ENCODE results near the gene RASSF3.

Gene RASSF3

DNA sequence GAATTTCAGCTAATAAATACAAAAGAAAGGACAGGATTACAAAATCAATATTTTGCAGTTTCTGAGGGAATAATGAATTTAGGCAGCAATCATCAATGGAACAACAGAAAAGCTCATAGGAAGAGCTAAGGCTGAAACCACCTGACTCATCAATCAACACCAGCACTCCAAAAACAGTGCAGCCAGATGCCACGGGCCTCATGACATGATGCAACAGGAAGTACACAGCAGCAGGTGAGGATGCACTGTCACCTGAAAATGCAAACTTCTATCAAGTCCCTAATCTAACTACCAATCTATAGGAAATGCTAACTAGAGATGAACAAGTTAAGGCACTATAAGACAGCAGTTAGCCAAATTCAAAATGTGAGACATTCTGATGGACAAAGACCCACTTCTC lies 127.2 kb downstream of the RASSF3 start:
- TF ChIP-seq POLR2A (IDR thresholded peaks at IDR 0.05; ENCODE audit: low read depth, low read length) (no peak), PAX5 (IDR thresholded peaks at IDR 0.05; ENCODE audit: insufficient read depth, low read length, severe bottlenecking) (no peak), SPI1 (IDR thresholded peaks at IDR 0.05; ENCODE audit: low read depth, low read length) (no peak), TAF1 (IDR thresholded peaks at IDR 0.05; ENCODE audit: low read depth, low read length) (no peak)
- DNase-seq (ENCODE audit: insufficient read length, low spot score) (no peak), FAIRE-seq (no peak)

GRCh38 chr12:64739778-64740177 lies 129.5 kb downstream of the RASSF3 start:
- FAIRE-seq (no peak), DNase-seq (ENCODE audit: insufficient read length, low spot score) (no peak)
- TF ChIP-seq PAX5 (IDR thresholded peaks at IDR 0.05; ENCODE audit: insufficient read depth, low read length, severe bottlenecking): no peak
- TF ChIP-seq POU2F2 (IDR thresholded peaks at IDR 0.05; ENCODE audit: low read depth, low read length): no peak
- TF ChIP-seq POLR2A (IDR thresholded peaks at IDR 0.05; ENCODE audit: low read depth, low read length): no peak
- no peak for TF ChIP-seq POLR2AphosphoS5 (IDR thresholded peaks at IDR 0.05; ENCODE audit: low read depth, low read length)
- no peak for TF ChIP-seq SPI1 (IDR thresholded peaks at IDR 0.05; ENCODE audit: low read depth, low read length)
- no peak for TF ChIP-seq TAF1 (IDR thresholded peaks at IDR 0.05; ENCODE audit: low read depth, low read length)

DNA sequence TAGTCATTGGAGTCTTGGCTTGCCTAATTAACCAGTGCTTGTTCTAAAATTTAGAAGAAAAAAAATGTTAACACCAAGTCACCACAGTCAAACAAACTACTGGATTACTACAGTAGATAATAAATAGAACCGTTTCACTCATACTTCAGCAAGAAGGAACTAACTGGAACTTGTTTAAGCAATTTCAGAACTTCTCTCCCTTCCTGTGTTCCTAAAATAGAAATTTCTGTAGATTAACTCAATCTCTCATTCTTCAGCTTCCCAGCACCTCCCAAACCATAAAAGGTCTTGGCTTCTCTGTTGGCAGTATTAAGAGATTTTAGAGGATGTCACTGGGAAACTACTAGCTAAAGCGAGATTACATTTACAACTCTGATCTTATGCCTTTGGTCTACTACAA lies 130.4 kb downstream of the RASSF3 start:
- TF ChIP-seq POLR2A (IDR thresholded peaks at IDR 0.05; ENCODE audit: low read depth, low read length): no peak
- no peak for TF ChIP-seq POU2F2 (IDR thresholded peaks at IDR 0.05; ENCODE audit: low read depth, low read length)
- no peak for TF ChIP-seq SPI1 (IDR thresholded peaks at IDR 0.05; ENCODE audit: low read depth, low read length)
- no peak for TF ChIP-seq PAX5 (IDR thresholded peaks at IDR 0.05; ENCODE audit: insufficient read depth, low read length, severe bottlenecking)
- TF ChIP-seq TAF1 (IDR thresholded peaks at IDR 0.05; ENCODE audit: low read depth, low read length): no peak
- no peak for TF ChIP-seq POLR2AphosphoS5 (IDR thresholded peaks at IDR 0.05; ENCODE audit: low read depth, low read length)
- FAIRE-seq (no peak), DNase-seq (ENCODE audit: insufficient read length, low spot score) (no peak)

GRCh38 chr12:64742416-64742815 lies 132.1 kb downstream of the RASSF3 start:
- TF ChIP-seq SPI1 (IDR thresholded peaks at IDR 0.05; ENCODE audit: low read depth, low read length) (no peak), POLR2A (IDR thresholded peaks at IDR 0.05; ENCODE audit: low read depth, low read length) (no peak), POU2F2 (IDR thresholded peaks at IDR 0.05; ENCODE audit: low read depth, low read length) (no peak), POLR2AphosphoS5 (IDR thresholded peaks at IDR 0.05; ENCODE audit: low read depth, low read length) (no peak), PAX5 (IDR thresholded peaks at IDR 0.05; ENCODE audit: insufficient read depth, low read length, severe bottlenecking) (no peak)
- FAIRE-seq (no peak), DNase-seq (ENCODE audit: insufficient read length, low spot score) (no peak)

- no peak for DNase-seq (ENCODE audit: insufficient read length, low spot score)
- TF ChIP-seq PAX5 (IDR thresholded peaks at IDR 0.05; ENCODE audit: insufficient read depth, low read length, severe bottlenecking): no peak
- TF ChIP-seq POU2F2 (IDR thresholded peaks at IDR 0.05; ENCODE audit: low read depth, low read length): no peak
- no peak for TF ChIP-seq POLR2AphosphoS5 (IDR thresholded peaks at IDR 0.05; ENCODE audit: low read depth, low read length)
- no peak for TF ChIP-seq POLR2A (IDR thresholded peaks at IDR 0.05; ENCODE audit: low read depth, low read length)
- no peak for TF ChIP-seq TAF1 (IDR thresholded peaks at IDR 0.05; ENCODE audit: low read depth, low read length)
- TF ChIP-seq SPI1 (IDR thresholded peaks at IDR 0.05; ENCODE audit: low read depth, low read length): no peak
- FAIRE-seq: no peak
Measured at GRCh38 chr12:64743206-64743605, 132.9 kb downstream of the RASSF3 start.

- TF ChIP-seq TAF1 (IDR thresholded peaks at IDR 0.05; ENCODE audit: low read depth, low read length) (no peak), SPI1 (IDR thresholded peaks at IDR 0.05; ENCODE audit: low read depth, low read length) (no peak), POLR2A (IDR thresholded peaks at IDR 0.05; ENCODE audit: low read depth, low read length) (no peak), POLR2AphosphoS5 (IDR thresholded peaks at IDR 0.05; ENCODE audit: low read depth, low read length) (no peak), POU2F2 (IDR thresholded peaks at IDR 0.05; ENCODE audit: low read depth, low read length) (no peak), PAX5 (IDR thresholded peaks at IDR 0.05; ENCODE audit: insufficient read depth, low read length, severe bottlenecking) (no peak)
- FAIRE-seq (no peak), DNase-seq (ENCODE audit: insufficient read length, low spot score) (no peak)
Measured at GRCh38 chr12:64744422-64745258, 134.3 kb downstream of the RASSF3 start.

GRCh38 chr12:64745259-64745807 lies 135.0 kb downstream of the RASSF3 start:
- no peak for DNase-seq (ENCODE audit: insufficient read length, low spot score)
- TF ChIP-seq TAF1 (IDR thresholded peaks at IDR 0.05; ENCODE audit: low read depth, low read length): no peak
- no peak for TF ChIP-seq POLR2A (IDR thresholded peaks at IDR 0.05; ENCODE audit: low read depth, low read length)
- TF ChIP-seq POU2F2 (IDR thresholded peaks at IDR 0.05; ENCODE audit: low read depth, low read length): no peak
- FAIRE-seq: no peak

DNA sequence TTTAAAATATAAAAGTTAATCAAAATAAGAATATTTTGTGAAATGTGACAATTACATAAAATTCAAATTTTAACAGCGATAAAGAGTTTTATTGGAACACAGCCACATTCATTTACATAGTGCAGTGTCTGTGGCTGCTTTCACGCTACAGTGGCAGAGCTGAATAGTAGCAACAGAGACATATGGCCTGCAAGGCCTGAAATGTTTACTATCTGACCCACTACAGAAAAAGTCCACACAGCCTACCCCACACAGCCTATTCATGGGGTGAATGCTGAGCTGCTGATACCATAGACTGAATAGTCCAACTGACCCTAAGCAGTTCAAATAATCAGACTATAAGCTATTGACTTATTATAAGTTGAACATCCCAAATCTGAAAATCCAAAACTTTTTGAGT lies 135.7 kb downstream of the RASSF3 start:
- TF ChIP-seq TAF1 (IDR thresholded peaks at IDR 0.05; ENCODE audit: low read depth, low read length) (no peak), POLR2AphosphoS5 (IDR thresholded peaks at IDR 0.05; ENCODE audit: low read depth, low read length) (no peak), POU2F2 (IDR thresholded peaks at IDR 0.05; ENCODE audit: low read depth, low read length) (no peak), POLR2A (IDR thresholded peaks at IDR 0.05; ENCODE audit: low read depth, low read length) (no peak), PAX5 (IDR thresholded peaks at IDR 0.05; ENCODE audit: insufficient read depth, low read length, severe bottlenecking) (no peak), SPI1 (IDR thresholded peaks at IDR 0.05; ENCODE audit: low read depth, low read length) (no peak)
- FAIRE-seq (no peak), DNase-seq (ENCODE audit: insufficient read length, low spot score) (no peak)

- no peak for TF ChIP-seq TAF1 (IDR thresholded peaks at IDR 0.05; ENCODE audit: low read depth, low read length)
- no peak for TF ChIP-seq PAX5 (IDR thresholded peaks at IDR 0.05; ENCODE audit: insufficient read depth, low read length, severe bottlenecking)
- no peak for DNase-seq (ENCODE audit: insufficient read length, low spot score)
Measured at GRCh38 chr12:64746663-64747062, 136.4 kb downstream of the RASSF3 start.

More at GRCh38 chr12:64746663-64747062, 136.4 kb downstream of the RASSF3 start:
- FAIRE-seq: no peak

All from GM12891 (cell line).